ES-I3 (cell line): Measurements from ENCODE around the gene INTS11.
A peak's percentile ranks its signal among the peaks of the same experiment; 100 is the strongest.

Experiments used
- H3K36me3 ChIP-seq: 2 replicates; pipeline ENCODE4 v1.6.1; 2013; ENCODE audit warnings: mild to moderate bottlenecking, low read length, control low read depth, moderate library complexity; ENCODE audit not compliant: insufficient read depth
- H3K4me1 ChIP-seq: 2 replicates; pipeline ENCODE4 v1.6.1; 2013; ENCODE audit warnings: mild to moderate bottlenecking, control low read depth, low read length; ENCODE audit not compliant: insufficient read depth
- H3K9ac ChIP-seq: 2 replicates; pipeline ENCODE4 v1.6.1; 2013; ENCODE audit warnings: low read depth, mild to moderate bottlenecking, low read length, moderate library complexity
- H3K9me3 ChIP-seq: 2 replicates; pipeline ENCODE4 v1.6.1; 2013; ENCODE audit warnings: mild to moderate bottlenecking, low read length, moderate library complexity; ENCODE audit not compliant: control insufficient read depth, insufficient read depth

INTS11 gene

DNA sequence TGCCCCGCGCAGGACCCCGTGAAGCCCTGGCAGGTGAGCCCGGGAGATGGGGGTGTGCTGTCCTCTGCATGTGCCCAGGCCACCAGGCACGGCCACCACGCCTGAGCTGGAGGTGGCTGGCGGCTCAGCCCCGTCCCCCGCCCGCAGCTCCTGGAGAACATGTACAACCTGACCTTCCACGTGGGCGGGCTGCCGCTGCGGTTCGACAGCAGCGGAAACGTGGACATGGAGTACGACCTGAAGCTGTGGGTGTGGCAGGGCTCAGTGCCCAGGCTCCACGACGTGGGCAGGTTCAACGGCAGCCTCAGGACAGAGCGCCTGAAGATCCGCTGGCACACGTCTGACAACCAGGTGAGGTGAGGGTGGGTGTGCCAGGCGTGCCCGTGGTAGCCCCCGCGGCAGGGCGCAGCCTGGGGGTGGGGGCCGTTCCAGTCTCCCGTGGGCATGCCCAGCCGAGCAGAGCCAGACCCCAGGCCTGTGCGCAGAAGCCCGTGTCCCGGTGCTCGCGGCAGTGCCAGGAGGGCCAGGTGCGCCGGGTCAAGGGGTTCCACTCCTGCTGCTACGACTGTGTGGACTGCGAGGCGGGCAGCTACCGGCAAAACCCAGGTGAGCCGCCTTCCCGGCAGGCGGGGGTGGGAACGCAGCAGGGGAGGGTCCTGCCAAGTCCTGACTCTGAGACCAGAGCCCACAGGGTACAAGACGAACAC lies 8.5 kb upstream of the INTS11 start:
- Histone ChIP-seq H3K4me1 (no peaks in the 10 kb centered on the region), H3K36me3 (no peaks in the 10 kb centered on the region)

DNA sequence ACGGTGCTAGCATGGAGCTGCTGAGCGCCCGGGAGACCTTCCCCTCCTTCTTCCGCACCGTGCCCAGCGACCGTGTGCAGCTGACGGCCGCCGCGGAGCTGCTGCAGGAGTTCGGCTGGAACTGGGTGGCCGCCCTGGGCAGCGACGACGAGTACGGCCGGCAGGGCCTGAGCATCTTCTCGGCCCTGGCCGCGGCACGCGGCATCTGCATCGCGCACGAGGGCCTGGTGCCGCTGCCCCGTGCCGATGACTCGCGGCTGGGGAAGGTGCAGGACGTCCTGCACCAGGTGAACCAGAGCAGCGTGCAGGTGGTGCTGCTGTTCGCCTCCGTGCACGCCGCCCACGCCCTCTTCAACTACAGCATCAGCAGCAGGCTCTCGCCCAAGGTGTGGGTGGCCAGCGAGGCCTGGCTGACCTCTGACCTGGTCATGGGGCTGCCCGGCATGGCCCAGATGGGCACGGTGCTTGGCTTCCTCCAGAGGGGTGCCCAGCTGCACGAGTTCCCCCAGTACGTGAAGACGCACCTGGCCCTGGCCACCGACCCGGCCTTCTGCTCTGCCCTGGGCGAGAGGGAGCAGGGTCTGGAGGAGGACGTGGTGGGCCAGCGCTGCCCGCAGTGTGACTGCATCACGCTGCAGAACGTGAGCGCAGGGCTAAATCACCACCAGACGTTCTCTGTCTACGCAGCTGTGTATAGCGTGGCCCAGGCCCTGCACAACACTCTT lies 7.7 kb upstream of the INTS11 start:
- Histone ChIP-seq H3K36me3 (no peaks in the 10 kb centered on the region), H3K4me1 (no peaks in the 10 kb centered on the region), H3K9me3 (no peaks in the 10 kb centered on the region), H3K9ac (no peak overlapping the region)

More for the DNA sequence above, 8.5 kb upstream of the INTS11 start:
- H3K9me3 ChIP-seq: no peaks in the 10 kb centered on the region
- no peak overlapping the region for H3K9ac ChIP-seq

DNA sequence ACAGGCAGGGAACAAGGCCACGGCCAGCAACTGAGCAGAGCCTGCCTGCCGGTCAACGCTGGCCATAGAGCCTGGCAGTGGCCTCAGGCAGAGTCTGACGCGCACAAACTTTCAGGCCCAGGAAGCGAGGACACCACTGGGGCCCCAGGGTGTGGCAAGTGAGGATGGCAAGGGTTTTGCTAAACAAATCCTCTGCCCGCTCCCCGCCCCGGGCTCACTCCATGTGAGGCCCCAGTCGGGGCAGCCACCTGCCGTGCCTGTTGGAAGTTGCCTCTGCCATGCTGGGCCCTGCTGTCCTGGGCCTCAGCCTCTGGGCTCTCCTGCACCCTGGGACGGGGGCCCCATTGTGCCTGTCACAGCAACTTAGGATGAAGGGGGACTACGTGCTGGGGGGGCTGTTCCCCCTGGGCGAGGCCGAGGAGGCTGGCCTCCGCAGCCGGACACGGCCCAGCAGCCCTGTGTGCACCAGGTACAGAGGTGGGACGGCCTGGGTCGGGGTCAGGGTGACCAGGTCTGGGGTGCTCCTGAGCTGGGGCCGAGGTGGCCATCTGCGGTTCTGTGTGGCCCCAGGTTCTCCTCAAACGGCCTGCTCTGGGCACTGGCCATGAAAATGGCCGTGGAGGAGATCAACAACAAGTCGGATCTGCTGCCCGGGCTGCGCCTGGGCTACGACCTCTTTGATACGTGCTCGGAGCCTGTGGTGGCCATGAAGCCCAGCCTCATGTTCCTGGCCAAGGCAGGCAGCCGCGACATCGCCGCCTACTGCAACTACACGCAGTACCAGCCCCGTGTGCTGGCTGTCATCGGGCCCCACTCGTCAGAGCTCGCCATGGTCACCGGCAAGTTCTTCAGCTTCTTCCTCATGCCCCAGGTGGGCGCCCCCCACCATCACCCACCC lies 6.9 kb upstream of the INTS11 start, which contains the start of gene TAS1R3:
Gene TAS1R3 (plus strand): TSS at position 213 of the 898 bp plus-strand sequence. CDS start 66 bp downstream, at position 279.
- Histone ChIP-seq H3K36me3 (no peaks in the 10 kb centered on the region), H3K4me1 (no peaks in the 10 kb centered on the region), H3K9me3 (no peaks in the 10 kb centered on the region), H3K9ac (no peak within 1 kb of the TSS)

DNA sequence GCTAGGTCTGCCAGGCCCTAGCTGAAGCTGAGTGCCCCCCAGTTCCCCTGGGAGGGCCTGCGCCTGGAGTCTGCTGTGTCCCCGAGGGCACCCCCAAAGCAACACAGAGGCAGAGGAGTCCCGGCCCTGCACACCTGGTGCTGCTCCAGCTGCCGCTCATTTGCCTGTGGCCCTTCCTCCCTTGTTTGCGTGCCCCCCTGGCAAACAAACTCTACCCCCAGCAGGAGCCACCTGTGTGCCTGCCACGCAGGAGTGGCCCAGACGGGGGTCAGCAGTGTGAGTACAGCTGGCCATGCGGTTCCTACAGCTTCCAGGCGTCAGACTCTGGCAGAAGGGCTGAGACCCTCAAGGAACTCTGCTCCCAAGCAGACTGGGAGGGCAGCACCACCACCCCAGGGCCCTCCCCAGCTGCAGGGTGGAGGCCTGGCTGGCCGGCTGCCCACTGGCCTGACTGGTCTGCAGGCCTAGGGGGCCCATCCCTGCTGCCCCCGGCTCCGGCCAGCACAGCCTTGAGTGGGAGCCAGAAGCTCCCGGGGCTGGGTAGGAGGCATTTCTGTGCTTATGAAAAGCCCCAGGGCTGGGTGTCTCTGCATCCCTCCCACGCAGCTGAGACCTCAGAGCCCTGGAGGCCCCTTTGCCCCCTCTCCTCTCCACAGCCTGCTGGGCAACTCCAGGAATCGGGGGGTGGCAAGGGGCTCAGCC lies 6.1 kb upstream of the INTS11 start:
- Histone ChIP-seq H3K9ac (no peak overlapping the region), H3K4me1 (no peaks in the 10 kb centered on the region), H3K36me3 (no peaks in the 10 kb centered on the region), H3K9me3 (no peaks in the 10 kb centered on the region)

DNA sequence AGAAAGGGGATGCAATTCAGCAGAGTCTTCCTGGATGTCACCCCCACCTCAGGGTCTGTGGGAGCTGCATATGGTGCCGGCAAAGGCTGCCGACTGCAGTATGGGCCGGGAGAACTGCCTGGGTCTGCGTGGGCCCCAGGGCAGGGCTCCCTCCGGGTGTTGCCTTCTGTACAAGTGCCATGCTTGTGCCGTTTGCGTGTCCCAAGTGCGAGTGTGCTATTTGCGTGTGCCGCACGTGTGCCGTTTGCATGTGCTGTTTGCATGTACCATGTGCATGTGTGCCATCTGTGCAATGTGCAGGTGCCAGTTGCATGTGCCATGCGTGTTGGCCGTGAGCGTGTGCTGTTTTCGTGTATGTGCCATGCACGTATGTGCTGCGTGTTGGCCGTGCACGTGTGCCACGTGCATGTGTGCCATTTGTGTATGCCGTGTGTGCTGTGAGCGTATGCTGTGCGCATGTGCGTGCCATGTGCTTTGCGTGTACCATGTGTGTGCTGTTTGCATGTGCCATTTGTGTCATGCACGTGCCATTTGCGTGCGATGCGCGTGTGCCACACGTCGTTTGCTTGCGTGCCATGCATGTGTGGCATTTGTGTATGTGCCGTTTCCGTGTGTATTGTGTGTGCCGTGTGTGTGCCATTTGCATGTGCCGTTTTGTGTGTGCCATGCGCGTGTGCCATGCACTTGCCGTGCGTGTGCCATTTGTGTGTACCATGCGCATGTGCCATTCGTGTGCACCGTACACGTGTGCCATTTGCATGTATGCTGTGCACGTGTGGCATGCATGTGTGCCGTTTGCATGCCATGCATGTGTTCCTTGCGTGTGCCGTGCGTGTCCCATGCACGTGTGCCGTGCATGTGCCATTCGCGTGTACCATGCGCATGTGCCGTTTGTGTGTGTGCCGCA lies 5.1 kb upstream of the INTS11 start:
- Histone ChIP-seq H3K4me1 (no peaks in the 10 kb centered on the region), H3K36me3 (no peaks in the 10 kb centered on the region), H3K9me3 (no peaks in the 10 kb centered on the region), H3K9ac (no peak overlapping the region)

DNA sequence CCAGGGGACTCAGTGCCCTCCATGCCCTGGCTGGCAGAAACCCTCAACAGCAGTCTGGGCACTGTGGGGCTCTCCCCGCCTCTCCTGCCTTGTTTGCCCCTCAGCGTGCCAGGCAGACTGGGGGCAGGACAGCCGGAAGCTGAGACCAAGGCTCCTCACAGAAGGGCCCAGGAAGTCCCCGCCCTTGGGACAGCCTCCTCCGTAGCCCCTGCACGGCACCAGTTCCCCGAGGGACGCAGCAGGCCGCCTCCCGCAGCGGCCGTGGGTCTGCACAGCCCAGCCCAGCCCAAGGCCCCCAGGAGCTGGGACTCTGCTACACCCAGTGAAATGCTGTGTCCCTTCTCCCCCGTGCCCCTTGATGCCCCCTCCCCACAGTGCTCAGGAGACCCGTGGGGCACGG lies 3.8 kb upstream of the INTS11 start:
- Histone ChIP-seq H3K36me3 (no peaks in the 10 kb centered on the region), H3K4me1 (0 out of 2 replicates have a peak, but pooled peaks cover 4% of the 10 kb centered on the region), H3K9me3 (no peaks in the 10 kb centered on the region), H3K9ac (no peak overlapping the region)

DNA sequence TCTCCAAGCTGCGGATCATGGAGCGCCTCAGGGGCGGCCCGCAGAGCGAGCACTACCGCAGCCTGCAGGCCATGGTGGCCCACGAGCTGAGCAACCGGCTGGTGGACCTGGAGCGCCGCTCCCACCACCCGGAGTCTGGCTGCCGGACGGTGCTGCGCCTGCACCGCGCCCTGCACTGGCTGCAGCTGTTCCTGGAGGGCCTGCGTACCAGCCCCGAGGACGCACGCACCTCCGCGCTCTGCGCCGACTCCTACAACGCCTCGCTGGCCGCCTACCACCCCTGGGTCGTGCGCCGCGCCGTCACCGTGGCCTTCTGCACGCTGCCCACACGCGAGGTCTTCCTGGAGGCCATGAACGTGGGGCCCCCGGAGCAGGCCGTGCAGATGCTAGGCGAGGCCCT lies 2.8 kb upstream of the INTS11 start:
- H3K4me1 ChIP-seq: 0 out of 2 replicates have a peak, but pooled peaks cover 5% of the 10 kb centered on the region
- H3K36me3 ChIP-seq: no peaks in the 10 kb centered on the region
- H3K9ac ChIP-seq: no peak overlapping the region
- H3K9me3 ChIP-seq: no peaks in the 10 kb centered on the region

DNA sequence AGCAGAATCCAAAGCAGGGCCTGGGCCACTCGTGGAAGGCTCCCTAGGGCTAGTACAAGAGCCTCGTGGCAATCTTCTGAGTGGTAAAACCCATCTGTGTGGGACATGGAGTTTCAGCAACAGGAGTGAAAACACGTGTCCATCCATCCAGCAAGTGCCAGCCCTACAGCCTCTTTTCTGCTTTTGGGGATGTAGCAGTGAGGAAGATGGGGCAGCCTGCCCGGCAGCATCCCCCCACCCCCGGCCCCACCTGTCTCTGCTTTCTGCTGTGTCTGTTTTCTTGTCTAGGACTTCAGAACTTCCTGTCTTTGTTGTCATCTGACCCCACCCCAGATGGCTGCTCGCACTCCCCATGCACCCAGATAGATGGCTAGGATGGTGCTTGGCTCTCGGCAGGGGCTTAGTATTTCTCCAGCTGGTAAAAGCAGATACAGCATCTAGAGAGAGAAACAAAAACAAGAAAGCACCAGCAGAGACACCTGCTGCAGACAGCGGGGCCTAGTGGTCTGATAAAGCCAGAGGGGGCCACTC lies 1.7 kb upstream of the INTS11 start:
- no peaks in the 10 kb centered on the region for H3K9me3 ChIP-seq
- H3K9ac ChIP-seq: no peak overlapping the region
- H3K36me3 ChIP-seq: no peaks in the 10 kb centered on the region
- 0 out of 2 replicates have a peak, but pooled peaks cover 5% of the 10 kb centered on the region for H3K4me1 ChIP-seq

DNA sequence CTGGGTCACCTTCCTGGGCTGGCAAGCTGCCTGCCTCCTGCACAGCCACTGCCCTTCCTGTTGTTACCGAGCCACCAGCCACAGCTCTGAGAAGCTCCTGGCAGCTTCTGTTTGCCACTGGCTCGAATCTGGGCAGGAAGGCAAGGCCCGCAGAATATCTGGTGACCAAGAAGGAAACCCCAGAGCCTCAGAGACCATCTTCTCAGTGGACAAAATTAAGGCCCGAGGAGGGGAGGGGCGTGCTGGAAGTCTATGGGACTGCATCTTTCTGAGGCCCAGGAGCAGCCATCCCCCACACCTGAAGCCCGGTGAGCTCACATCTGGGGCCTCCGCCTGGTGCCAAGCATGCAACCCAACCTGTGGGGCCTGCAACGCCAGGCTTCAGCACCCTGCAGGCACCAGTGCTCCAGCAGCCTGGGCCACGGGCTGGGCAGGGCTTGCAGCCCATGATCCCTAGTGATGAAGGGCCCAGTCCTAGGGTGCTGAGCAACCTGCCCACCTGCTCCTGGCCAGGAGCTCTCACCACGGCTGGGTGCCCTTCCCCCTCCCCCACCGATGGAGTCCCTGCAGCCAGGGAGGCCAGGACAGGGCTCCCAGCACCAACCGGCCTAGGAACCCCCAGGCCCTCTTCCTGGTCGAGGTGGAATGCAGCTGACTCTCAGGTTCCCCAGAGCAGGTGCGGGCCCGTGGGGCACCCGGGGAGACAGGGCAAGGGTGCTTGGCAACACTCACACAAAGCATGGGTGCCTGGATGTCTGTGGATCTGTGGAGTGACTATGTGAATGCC lies 1.0 kb upstream of the INTS11 start:
- Histone ChIP-seq H3K9me3 (no peaks in the 10 kb centered on the region), H3K36me3 (no peaks in the 10 kb centered on the region), H3K4me1 (0 out of 2 replicates have a peak, but pooled peaks cover 5% of the 10 kb centered on the region), H3K9ac (peak overlapping the region; percentile 83; the same call in 1 of the 2 replicates)

DNA sequence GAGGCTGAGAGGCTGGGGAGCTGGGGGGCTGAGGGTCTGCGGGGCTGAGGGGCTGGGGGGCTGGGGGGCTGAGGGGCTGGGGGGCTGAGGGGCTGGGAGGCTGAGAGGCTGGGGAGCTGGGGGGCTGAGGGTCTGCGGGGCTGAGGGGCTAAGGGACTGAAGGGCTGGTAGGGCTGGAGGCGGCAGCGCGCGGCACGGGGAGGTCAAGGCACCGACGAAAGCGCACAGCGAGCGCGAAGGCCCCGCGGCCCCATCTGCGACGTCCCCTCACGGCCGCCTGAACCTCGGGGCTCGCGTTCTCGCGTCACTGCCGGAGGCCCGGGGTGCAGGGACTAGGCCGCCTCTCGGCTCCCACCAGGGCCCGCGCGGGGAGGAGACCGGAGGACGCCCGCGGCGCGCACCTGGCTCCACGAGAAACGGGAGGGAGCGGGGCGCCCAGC lies 356 bp downstream of the INTS11 start:
- Histone ChIP-seq H3K4me1 (0 out of 2 replicates have a peak, but pooled peaks cover 5% of the 10 kb centered on the region), H3K9ac (peak overlapping the region; percentile 94), H3K36me3 (no peaks in the 10 kb centered on the region), H3K9me3 (no peaks in the 10 kb centered on the region)

DNA sequence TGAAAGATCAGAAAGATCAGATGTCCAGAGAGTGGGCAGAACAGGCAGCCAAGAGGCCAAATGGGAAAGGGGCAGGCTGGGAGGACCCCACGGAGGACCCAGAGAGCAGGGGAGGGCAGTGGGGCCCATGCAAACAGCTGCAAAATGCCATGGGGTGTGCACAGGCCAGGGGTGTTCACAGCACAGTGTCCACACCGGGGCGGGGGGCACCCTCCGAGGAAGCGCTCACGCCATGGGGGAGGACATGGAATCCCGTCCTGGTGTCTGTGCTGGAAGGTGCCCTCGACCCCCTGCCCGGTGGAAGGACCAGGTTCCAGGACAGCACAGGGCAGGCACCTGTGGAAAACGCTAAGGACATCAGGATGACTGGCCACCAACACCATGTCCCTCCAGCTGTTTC lies 1.5 kb downstream of the INTS11 start:
- H3K9ac ChIP-seq: no peak overlapping the region
- H3K4me1 ChIP-seq: peaks cover 10% of the 10 kb centered on the region; the same call in 1 of the 2 replicates
- no peaks in the 10 kb centered on the region for H3K36me3 ChIP-seq
- H3K9me3 ChIP-seq: no peaks in the 10 kb centered on the region

DNA sequence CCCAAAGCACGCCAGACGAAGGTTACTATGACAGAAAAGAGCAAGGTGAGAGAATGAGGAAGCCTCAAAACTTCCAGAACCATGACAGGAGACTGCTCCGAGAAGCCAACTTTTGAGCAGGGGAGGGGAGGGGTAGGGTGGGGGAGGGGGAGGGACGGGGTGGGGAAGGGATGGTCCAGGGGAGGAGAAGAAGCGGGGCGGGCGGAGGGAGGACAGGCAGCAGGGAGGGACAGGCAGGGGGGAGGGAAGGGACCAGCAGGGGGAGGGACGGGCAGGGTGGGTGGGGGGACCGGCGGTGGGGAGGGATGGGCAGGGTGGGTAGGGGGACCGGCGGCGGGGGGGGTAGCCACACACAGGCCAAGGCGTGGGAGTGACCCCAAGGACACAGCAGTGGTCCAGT lies 2.0 kb downstream of the INTS11 start:
- Histone ChIP-seq H3K4me1 (peaks cover 10% of the 10 kb centered on the region; the same call in 1 of the 2 replicates), H3K36me3 (0 out of 2 replicates have a peak, but pooled peaks cover 3% of the 10 kb centered on the region), H3K9ac (no peak overlapping the region), H3K9me3 (no peaks in the 10 kb centered on the region)
